ACC112 (cell line): Measurements from ENCODE around the gene ADGRB3.

Source experiments
- H2AFZ ChIP-seq: fragments of 200-600 bp; sonication (generic); one replicate; pipeline ENCODE4 v1.6.0; 2017; ENCODE audit warnings: antibody characterized with exemption, low read length; ENCODE audit not compliant: unreplicated experiment
- H3K27ac ChIP-seq: fragments of 200-600 bp; sonication (generic); 2 replicates; pipeline ENCODE4 v1.5.1; 2014; ENCODE audit warnings: low read depth, mild to moderate bottlenecking, antibody characterized with exemption, low read length, moderate library complexity
- H3K27me3 ChIP-seq: fragments of 200-600 bp; sonication (generic); 2 replicates; pipeline ENCODE4 v1.6.1; 2014; ENCODE audit warnings: mild to moderate bottlenecking, antibody characterized with exemption, low read length, moderate library complexity, mixed read lengths; ENCODE audit not compliant: insufficient read depth
- H3K36me3 ChIP-seq: fragments of 200-600 bp; sonication (generic); 2 replicates; pipeline ENCODE4 v1.6.1; 2016; ENCODE audit warnings: mild to moderate bottlenecking, antibody characterized with exemption, low read length, moderate library complexity, mixed read lengths; ENCODE audit not compliant: insufficient read depth
- H3K4me1 ChIP-seq: fragments of 200-600 bp; sonication (generic); one replicate; pipeline ENCODE4 v1.6.1; 2016; ENCODE audit warnings: low read length, mixed read lengths; ENCODE audit not compliant: insufficient read depth, unreplicated experiment, control insufficient read depth
- H3K4me3 ChIP-seq: fragments of 200-600 bp; sonication (generic); 2 replicates; pipeline ENCODE4 v1.5.1; 2014; ENCODE audit warnings: mild to moderate bottlenecking, low read depth, low read length
- H3K79me2 ChIP-seq: fragments of 200-600 bp; sonication (generic); one replicate; pipeline ENCODE4 v1.6.0; 2016; ENCODE audit warnings: low read length; ENCODE audit not compliant: control insufficient read depth, unreplicated experiment, insufficient read depth

The ADGRB3 gene

GRCh38 chr6:69064226-69064625 is 429.1 kb downstream of the ADGRB3 start:
- Histone ChIP-seq H3K4me1 (no peaks in the 10 kb centered on the region), H2AFZ (no peak overlapping the region), H3K27me3 (no peaks in the 10 kb centered on the region), H3K27ac (no peak overlapping the region), H3K79me2 (no peaks in the 10 kb centered on the region), H3K36me3 (no peaks in the 10 kb centered on the region), H3K4me3 (no peak overlapping the region)

- H3K4me3 ChIP-seq = no peak overlapping the region
- no peaks in the 10 kb centered on the region for H3K27me3 ChIP-seq
- no peaks in the 10 kb centered on the region for H3K36me3 ChIP-seq
- H3K79me2 ChIP-seq = no peaks in the 10 kb centered on the region
- H3K4me1 ChIP-seq = no peaks in the 10 kb centered on the region
- H2AFZ ChIP-seq = no peak overlapping the region
- no peak overlapping the region for H3K27ac ChIP-seq
Observed at GRCh38 chr6:69069881-69070280, 434.8 kb downstream of the ADGRB3 start.

GRCh38 chr6:69072796-69073195 is 437.7 kb downstream of the ADGRB3 start:
- no peak overlapping the region for H3K4me3 ChIP-seq
- no peaks in the 10 kb centered on the region for H3K27me3 ChIP-seq
- no peaks in the 10 kb centered on the region for H3K4me1 ChIP-seq
- no peak overlapping the region for H2AFZ ChIP-seq
- H3K79me2 ChIP-seq = no peaks in the 10 kb centered on the region
- no peak overlapping the region for H3K27ac ChIP-seq
- no peaks in the 10 kb centered on the region for H3K36me3 ChIP-seq

- no peaks in the 10 kb centered on the region for H3K4me1 ChIP-seq
- no peak overlapping the region for H3K4me3 ChIP-seq
- H3K79me2 ChIP-seq = no peaks in the 10 kb centered on the region
- H2AFZ ChIP-seq = no peak overlapping the region
- no peaks in the 10 kb centered on the region for H3K27me3 ChIP-seq
- no peak overlapping the region for H3K27ac ChIP-seq
- H3K36me3 ChIP-seq = no peaks in the 10 kb centered on the region
Observed at GRCh38 chr6:69084746-69085335, 449.8 kb downstream of the ADGRB3 start.

GRCh38 chr6:69086689-69087088 is 451.6 kb downstream of the ADGRB3 start:
- Histone ChIP-seq H3K4me1 (no peaks in the 10 kb centered on the region), H3K36me3 (no peaks in the 10 kb centered on the region), H3K27ac (no peak overlapping the region), H3K79me2 (no peaks in the 10 kb centered on the region), H2AFZ (no peak overlapping the region), H3K27me3 (no peaks in the 10 kb centered on the region), H3K4me3 (no peak overlapping the region)

- H3K27ac ChIP-seq = no peak overlapping the region
- no peak overlapping the region for H3K4me3 ChIP-seq
- no peak overlapping the region for H2AFZ ChIP-seq
- no peaks in the 10 kb centered on the region for H3K36me3 ChIP-seq
- no peaks in the 10 kb centered on the region for H3K27me3 ChIP-seq
- H3K4me1 ChIP-seq = no peaks in the 10 kb centered on the region
- no peaks in the 10 kb centered on the region for H3K79me2 ChIP-seq
Observed at GRCh38 chr6:69089539-69089938, 454.5 kb downstream of the ADGRB3 start.

- no peak overlapping the region for H3K27ac ChIP-seq
- no peaks in the 10 kb centered on the region for H3K36me3 ChIP-seq
- H3K4me3 ChIP-seq = no peak overlapping the region
- H3K27me3 ChIP-seq = no peaks in the 10 kb centered on the region
- no peaks in the 10 kb centered on the region for H3K4me1 ChIP-seq
- no peak overlapping the region for H2AFZ ChIP-seq
- no peaks in the 10 kb centered on the region for H3K79me2 ChIP-seq
Observed at GRCh38 chr6:69090132-69090531, 455.1 kb downstream of the ADGRB3 start.

GRCh38 chr6:69096681-69097080 is 461.6 kb downstream of the ADGRB3 start:
- Histone ChIP-seq H3K79me2 (no peaks in the 10 kb centered on the region), H3K4me1 (no peaks in the 10 kb centered on the region), H2AFZ (no peak overlapping the region), H3K4me3 (no peak overlapping the region), H3K27me3 (no peaks in the 10 kb centered on the region), H3K36me3 (no peaks in the 10 kb centered on the region), H3K27ac (no peak overlapping the region)

GRCh38 chr6:69097948-69098347 is 462.9 kb downstream of the ADGRB3 start:
- Histone ChIP-seq H3K36me3 (no peaks in the 10 kb centered on the region), H3K27ac (no peak overlapping the region), H3K79me2 (no peaks in the 10 kb centered on the region), H3K4me3 (no peak overlapping the region), H3K27me3 (no peaks in the 10 kb centered on the region), H3K4me1 (no peaks in the 10 kb centered on the region), H2AFZ (no peak overlapping the region)

GRCh38 chr6:69098910-69099309 is 463.8 kb downstream of the ADGRB3 start:
- Histone ChIP-seq H2AFZ (no peak overlapping the region), H3K27ac (no peak overlapping the region), H3K4me3 (no peak overlapping the region), H3K79me2 (no peaks in the 10 kb centered on the region), H3K36me3 (no peaks in the 10 kb centered on the region), H3K27me3 (no peaks in the 10 kb centered on the region), H3K4me1 (no peaks in the 10 kb centered on the region)

GRCh38 chr6:69100772-69101171 is 465.7 kb downstream of the ADGRB3 start:
- Histone ChIP-seq H3K27ac (no peak overlapping the region), H3K4me1 (no peaks in the 10 kb centered on the region), H3K4me3 (no peak overlapping the region), H3K79me2 (no peaks in the 10 kb centered on the region), H3K36me3 (no peaks in the 10 kb centered on the region), H2AFZ (no peak overlapping the region), H3K27me3 (no peaks in the 10 kb centered on the region)
